GM18498 (cell line): Measurements from ENCODE around the gene KIFBP.
"Not testable (repeated sequence)": the region's sequence is repeated elsewhere in the genome, so short reads cannot be mapped to it uniquely, and the experiment has no call there.

Experiments used
- ATAC-seq: cut with Tn5 transposase; IDR thresholded peaks from one replicate; pipeline ENCODE4 v1.9.1; 2021; ENCODE audit warnings: mild to moderate bottlenecking, moderate library complexity; ENCODE audit not compliant: unreplicated experiment

Gene KIFBP, protein sequence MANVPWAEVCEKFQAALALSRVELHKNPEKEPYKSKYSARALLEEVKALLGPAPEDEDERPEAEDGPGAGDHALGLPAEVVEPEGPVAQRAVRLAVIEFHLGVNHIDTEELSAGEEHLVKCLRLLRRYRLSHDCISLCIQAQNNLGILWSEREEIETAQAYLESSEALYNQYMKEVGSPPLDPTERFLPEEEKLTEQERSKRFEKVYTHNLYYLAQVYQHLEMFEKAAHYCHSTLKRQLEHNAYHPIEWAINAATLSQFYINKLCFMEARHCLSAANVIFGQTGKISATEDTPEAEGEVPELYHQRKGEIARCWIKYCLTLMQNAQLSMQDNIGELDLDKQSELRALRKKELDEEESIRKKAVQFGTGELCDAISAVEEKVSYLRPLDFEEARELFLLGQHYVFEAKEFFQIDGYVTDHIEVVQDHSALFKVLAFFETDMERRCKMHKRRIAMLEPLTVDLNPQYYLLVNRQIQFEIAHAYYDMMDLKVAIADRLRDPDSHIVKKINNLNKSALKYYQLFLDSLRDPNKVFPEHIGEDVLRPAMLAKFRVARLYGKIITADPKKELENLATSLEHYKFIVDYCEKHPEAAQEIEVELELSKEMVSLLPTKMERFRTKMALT

DNA sequence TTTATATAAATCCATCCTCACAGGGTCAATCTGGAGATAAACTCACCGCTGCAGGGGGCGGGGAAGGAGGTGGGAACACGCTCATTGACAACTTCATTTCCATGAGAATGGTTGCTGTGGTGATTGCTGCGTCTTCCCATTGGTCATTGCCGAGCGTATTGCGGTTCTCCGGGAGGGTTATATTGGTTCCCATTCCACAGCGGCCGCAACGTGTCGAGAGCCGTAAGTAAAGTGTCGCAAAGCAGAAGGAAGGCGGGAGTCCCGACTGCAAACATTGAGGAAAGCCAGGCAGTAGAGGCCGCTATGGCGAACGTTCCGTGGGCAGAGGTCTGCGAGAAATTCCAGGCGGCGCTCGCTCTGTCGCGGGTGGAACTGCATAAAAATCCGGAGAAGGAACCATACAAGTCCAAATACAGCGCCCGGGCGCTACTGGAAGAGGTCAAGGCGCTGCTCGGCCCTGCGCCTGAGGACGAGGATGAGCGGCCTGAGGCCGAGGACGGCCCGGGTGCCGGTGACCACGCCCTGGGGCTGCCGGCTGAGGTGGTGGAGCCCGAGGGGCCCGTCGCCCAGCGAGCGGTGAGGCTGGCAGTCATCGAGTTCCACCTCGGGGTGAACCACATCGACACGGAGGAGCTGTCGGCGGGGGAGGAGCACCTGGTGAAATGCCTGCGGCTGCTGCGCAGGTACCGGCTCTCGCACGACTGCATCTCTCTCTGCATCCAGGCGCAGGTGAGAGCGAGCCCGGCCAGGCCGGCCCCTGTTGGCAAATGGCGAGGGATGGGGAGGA is at the start of gene KIFBP:
KIFBP (plus strand) TSS at position 274 of the 787 bp plus-strand sequence; CDS start at position 304, 30 bp downstream.
- ATAC-seq = peak; percentile 75

GRCh38 chr10:68938884-68939283 is 49.7 kb upstream of the KIFBP start:
- ATAC-seq = no peak

DNA sequence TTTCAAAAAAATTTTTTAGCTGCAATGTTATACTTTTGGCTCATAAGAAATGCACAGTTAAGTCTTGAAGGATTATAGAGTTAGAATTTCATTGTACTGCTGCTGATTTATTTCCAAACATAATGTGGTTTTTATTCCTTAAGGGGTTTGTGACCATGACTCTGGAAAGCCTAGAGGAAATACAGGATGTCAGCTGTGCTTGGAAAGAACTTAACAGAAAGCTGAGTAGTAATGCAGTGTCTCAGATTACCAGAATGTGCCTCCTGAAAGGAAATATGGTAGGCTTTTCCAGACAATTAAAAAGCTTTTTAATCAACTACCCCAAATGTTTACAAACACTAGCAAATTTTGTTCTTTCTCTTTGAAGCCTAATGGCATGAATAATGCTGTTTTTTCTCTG is 47.7 kb upstream of the KIFBP start:
- ATAC-seq = not testable (repeated sequence)

- ATAC-seq = no peak
Observed at GRCh38 chr10:68950598-68950997, 38.0 kb upstream of the KIFBP start.

- ATAC-seq = no peak
Observed at GRCh38 chr10:68954904-68955303, 33.7 kb upstream of the KIFBP start.

- peak; percentile 17 for ATAC-seq
Observed at GRCh38 chr10:68955355-68955831, 33.2 kb upstream of the KIFBP start.

DNA sequence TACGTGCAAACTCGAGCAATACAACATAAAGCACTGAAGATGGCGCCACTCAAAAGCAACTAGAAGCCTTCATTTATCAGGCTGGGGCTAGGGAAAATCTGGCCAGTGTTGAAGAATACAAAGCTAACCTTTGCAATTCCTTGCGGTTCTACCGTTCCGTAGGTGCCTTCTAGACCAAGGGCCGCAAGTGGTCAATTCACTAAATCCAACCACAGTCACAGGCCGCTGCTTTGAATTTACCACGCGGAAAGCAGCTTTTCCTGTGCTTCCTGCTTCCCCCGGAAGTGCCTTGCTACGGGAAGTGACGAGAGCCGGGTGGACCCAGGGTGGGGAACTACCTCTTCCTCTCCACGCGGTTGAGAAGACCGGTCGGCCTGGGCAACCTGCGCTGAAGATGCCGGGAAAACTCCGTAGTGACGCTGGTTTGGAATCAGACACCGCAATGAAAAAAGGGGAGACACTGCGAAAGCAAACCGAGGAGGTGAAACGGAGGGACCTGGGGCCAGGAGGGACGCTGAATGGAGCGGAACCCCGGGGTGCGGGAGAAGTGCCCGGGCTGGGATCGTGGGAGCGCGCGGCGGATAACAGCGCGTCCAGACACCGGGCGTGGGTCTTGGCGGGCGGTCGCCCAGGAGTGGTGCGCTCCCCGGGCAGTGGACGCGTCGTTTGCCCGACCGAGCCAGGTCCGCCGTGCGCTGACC is 32.6 kb upstream of the KIFBP start, which contains the start of gene DDX21:
DDX21 (plus strand) TSS at position 339 of the 701 bp plus-strand sequence; CDS start at position 395, 56 bp downstream.
- peak; percentile 86 for ATAC-seq

- no peak for ATAC-seq
Observed at GRCh38 chr10:68957284-68957615, 31.4 kb upstream of the KIFBP start.

DNA sequence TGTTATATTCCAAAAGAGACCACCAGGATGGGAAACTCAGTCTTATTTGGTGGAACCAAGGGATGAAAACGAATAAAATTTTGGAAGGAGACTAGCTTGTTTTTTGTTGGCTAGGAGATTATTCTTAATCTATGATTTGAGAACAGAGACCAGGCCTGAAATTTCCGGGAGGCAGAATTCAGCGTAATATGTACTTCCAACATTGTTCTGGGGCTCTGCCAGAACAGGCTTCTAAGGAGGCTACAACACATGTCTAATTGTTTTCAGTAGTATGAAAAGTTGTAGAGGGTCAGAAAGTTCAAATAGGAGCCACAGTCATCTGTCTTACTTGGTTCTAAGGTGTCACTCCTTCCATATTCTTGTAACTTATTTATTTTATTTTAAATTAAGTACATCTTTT is 30.9 kb upstream of the KIFBP start:
- ATAC-seq = no peak

- no peak for ATAC-seq
Observed at GRCh38 chr10:68959695-68960527, 28.7 kb upstream of the KIFBP start.

GRCh38 chr10:68963151-68963550 is 25.5 kb upstream of the KIFBP start:
- ATAC-seq = no peak

DNA sequence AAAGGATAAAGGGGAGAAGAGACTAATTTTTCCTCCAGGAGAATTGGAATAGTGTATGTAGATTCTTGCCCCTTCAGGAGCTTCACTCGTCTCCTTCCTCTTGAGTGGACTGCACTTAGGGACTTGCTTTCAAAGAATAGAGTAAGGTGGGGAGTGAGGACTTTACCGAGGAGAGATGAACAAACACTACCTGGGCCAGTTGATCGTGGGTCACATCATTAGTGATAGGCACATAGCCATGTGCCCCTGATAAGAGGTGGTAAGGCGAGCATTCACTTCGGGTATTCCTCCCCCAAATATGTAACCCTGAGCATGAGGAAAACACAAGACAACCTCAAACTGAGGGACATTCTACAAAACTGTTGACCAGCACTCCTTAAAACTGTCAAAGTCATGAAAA is 14.6 kb upstream of the KIFBP start:
- ATAC-seq = no peak

DNA sequence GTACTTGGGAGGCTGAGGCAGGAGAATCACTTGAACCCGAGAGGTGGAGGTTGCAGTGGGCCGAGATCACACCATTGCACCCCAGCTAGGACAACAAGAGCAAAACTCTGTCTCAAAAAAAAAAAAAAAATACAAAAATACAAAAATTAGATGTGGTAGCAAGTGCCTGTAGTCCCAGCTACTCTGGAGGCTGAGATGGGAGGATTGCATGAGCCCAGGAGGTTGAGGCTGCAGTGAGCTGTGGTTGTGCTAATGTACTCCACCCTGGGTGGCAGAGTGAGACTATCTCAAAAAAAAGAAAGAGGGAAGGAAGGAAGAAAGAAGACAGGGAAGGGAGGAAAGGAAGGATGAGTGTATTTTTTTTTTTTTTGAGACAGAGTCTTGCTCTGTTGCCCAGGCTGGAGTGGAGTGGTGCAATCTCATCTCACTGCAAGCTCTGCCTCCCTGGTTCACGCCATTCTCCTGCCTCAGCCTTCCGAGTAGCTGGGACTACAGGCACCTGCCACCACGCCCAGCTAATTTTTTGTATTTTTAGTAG is 12.6 kb upstream of the KIFBP start:
- not testable (repeated sequence) for ATAC-seq

GRCh38 chr10:68979738-68980137 is 8.9 kb upstream of the KIFBP start:
- not testable (repeated sequence) for ATAC-seq

DNA sequence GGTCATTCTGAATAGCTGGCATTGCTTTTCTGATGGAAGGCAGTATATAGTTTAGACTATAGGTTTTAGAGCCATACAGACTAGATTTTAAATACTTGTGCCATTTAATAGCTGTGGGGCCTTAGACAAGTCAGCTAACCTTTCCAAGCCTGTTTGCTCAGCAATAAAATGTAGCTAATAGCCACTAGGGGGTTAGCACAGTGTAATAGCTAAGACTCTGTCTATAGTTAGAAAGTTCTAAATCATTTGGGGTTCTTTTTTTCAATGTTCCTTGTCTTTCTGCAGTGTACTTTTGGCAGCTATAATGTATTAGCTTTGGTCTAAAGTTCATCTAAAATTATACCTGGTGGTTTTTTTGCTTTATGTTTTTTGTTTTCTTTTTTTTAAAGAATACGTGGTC is 7.5 kb upstream of the KIFBP start:
- no peak for ATAC-seq

- ATAC-seq = no peak
Observed at GRCh38 chr10:68982389-68982788, 6.2 kb upstream of the KIFBP start.

DNA sequence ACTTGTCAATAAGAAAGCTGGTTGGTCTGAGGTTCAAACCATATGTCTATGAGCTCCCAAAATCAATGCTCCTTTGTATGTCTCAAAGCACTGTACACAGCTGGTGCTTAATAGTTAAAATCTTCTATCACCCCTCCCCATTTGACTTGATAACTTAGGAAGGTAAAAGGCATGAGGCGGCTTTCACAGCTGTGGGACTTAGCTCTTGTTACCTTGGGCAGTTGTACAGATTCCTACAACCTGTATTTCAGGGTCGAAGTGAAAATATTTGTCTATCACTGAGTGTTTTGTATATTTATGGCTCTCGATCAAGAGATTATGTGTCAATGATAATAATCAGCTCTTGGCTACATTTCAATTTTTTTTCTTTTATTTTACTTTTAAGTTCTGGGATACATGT is 992 bp upstream of the KIFBP start:
- no peak for ATAC-seq

DNA sequence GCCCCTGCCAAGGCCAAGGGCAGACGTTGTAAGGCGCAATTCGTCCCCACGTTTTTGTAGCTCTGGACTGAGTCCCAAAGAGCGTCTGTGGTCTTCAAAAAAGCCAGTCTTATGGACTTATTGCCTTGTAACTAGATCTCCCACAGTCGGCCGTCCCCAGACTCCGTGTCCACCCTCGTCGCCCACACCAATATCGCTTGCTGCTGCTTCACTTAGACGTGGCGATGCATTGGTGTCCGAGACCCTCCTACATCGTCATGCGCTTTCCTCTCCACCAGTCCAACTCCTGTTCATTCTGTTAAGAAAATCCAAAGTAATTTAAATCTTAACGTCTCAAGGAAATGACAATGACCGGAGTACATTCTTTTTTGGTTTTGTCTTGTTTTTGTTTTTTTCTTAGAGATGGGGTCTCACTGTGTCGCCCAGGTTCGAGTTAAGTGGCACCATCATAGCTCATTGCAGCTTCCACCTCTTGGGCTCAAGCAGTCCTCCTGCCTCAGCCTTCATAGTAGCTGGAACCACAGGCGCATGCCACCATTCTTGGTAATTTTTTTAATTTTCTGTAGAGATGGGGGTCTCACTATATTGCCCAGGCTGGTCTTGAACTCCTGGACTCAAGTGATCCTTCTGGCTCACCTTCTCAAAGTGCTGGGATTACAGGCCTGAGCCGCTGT is 851 bp downstream of the KIFBP start:
- ATAC-seq = no peak
